NCI-H1930 (cell line): ENCODE results near the gene SH3BGRL2.

ENCODE experiments used
- DNase-seq, 2 experiments: peaks; one replicate each; lab custom pipeline; 2025; lab: John Stamatoyannopoulos, UW

SH3BGRL2 gene

GRCh38 chr6:79699606-79700005 lies 68.5 kb downstream of the SH3BGRL2 start:
- no peak for DNase-seq

- no peak for DNase-seq
Observed at GRCh38 chr6:79702691-79703090, 71.6 kb downstream of the SH3BGRL2 start.

DNA sequence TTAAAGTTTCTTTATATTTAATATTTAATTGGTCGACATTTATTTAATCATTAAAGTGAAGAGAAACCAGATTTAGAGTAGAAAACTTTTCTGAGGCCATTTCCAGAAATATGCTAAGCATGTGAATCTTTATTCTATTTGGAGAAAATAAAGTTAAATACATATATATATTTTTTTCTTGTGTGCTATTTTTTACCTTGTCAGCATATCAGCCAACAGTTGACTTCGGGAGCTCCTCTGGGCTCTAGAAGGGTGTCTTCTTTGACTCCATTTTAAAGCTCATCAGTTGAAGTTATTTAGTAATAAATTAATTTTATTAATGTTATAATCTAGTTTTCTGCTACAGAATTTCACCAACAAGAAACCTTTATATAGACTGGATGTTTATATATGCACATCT lies 73.1 kb downstream of the SH3BGRL2 start:
- DNase-seq, result no peak

DNA sequence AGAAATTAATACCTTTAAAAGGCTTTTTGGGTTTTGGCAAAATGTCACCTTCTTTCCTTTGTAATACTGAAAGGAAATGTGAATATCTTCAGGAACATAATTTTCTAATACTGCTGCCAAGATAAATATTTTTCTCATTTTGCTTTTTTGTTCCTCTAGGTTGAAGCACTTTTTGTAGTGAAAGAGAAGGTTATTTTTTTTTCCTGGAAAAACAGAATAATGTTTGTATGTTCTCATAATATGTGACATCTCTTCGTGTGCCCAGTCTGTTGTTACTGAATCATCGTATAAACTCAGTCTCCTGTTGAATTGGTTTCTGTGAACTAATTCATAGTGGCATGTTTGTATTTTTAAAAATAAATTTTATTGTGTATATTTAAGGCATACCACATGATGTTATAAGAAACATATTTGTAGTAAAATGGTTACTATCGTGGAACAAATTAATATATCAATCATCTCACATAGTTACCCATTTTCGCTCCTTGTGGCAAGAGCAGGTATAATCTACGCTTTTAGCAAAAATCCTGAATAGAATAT lies 74.4 kb downstream of the SH3BGRL2 start:
- DNase-seq, result no peak

DNA sequence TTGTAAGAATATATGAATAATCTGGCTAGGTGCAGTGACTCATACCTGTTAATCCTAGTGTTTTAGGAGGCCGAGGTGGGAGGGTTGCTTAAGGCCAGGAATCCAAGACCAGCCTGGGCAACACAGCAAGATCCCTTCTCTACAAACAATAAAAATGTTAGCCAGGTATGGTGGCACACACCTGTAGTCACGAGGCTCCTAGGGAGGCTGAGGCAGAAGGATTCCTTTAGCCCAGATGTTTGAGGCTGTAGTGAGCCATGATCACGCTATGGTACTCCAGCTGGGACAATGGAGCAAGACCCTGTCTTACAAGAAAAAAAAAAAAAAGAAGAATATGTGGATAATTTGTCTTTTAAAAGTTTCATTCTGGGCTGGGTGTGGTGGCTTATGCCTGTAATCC lies 75.4 kb downstream of the SH3BGRL2 start:
- DNase-seq, result no peak

DNA sequence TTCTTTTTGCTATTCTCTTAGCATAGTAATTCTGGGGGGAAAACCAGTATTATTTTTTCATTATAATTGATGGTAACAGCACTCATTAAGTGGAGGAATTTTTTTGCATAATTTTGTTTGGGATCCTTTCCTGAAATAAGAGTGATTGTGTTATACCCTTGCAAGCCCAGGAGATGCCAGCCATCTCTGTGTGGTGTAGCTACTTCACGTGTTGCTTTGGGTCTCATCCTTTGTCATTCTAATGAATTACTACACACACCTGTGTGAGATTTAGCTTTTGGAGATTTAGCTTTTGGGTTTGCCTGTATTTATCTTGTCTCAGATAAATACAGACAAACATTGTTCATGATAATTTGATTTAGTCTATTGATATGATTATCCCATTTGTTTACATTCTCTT lies 76.5 kb downstream of the SH3BGRL2 start:
- DNase-seq, result no peak

- no peak for DNase-seq
Observed at GRCh38 chr6:79708095-79708791, 77.1 kb downstream of the SH3BGRL2 start.

GRCh38 chr6:79710127-79710526 lies 79.0 kb downstream of the SH3BGRL2 start:
- no peak for DNase-seq

DNA sequence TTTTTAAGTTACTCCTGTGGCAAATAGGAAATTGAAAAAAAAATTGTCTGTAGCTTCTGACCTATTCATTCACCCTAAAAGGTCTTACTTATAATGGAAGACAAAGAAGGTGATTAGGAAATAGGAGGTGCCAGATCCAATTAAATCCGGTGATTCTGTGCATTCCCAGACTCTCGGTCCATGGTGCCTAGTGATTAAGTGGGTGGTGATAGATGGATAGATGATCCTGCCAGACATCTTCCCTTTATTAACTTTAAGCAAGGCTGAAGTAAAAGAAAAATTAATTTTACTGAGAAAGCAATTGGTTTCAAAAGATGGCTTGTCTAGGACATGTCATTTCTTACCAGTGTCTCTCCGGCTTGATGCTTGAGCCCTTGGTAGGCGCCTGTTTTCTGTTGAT lies 80.0 kb downstream of the SH3BGRL2 start:
- no peak for DNase-seq

DNA sequence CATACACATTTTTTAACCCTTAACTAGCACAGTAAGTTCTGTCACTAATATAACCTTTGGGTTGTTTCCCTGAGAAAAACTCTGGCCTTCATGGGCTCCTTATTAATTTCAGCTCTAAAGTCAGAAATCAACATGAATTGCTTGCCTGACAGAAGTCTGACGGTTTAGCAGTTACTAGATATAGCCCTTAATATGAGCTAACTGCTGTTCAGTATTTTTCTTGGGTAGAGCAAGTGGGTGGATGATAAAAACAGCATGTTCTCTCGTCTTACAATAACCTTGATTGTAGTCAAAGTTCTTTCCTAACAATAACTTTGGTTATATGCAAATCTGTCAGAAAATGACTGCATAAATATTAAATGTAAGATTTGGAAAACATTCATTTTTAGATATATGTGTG lies 81.0 kb downstream of the SH3BGRL2 start:
- DNase-seq, result no peak

DNA sequence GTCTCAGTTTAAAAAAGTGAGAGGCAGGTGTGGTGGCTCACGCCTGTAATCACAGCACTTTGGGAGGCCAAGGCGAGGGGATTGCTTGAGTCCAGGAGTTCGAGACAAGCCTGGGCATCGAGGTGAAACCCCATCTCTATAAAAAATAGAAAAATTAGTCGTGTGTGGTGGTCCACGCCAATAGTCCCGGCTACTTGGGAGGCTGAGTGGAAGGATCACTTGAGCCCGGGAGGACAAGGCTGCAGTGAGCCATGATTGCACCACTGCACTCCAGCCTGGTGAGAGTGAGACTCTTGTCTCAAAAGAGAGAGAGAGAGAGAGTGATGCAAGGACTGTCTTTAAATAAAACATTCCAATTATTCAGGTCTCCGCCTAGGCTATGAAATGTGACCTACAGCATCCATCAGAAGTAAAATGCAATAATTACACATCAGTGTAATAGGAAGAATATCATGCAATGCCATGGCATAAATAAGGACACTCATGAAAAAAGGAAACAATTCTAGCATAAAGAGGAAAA lies 81.5 kb downstream of the SH3BGRL2 start:
- DNase-seq, result no peak

GRCh38 chr6:79713701-79714322 lies 82.7 kb downstream of the SH3BGRL2 start:
- DNase-seq, result peak in 1 of 2 experiments; percentile 1

GRCh38 chr6:79717989-79718388 lies 86.9 kb downstream of the SH3BGRL2 start:
- no peak for DNase-seq

DNA sequence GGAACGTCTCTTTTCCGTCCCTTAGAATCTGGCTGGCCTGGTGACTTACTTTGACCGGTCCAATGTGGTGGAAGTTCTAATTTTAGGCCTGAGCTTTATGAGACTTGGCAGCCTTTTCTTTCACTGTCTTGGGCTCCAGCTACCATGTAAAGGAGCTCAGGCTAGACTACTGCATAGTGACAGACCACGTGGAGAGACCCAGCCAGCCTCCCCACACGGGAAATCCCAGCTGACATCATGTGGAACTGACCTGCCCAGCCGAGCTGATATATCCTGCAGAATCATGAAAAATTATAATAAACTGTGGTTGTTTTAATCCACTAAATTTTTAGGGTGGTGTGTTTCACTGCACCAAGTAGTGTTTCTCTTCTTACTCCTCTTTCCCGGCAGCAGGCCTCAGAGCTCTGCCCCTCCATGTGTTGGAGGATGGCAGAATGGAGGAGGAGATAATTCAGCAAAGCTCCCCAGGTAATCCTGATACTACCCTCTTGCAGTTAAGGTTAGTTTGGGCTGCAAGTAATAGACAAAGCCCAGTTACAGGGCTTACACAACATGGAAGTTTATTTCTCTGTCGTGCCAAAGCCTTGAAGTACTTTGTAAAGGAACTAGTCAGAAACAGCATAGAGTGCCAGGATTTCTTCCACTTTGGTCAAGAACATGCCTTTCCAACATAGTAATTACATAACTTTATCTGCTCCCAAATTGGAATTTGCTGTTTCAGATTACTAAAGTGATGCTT lies 87.5 kb downstream of the SH3BGRL2 start:
- no peak for DNase-seq

DNA sequence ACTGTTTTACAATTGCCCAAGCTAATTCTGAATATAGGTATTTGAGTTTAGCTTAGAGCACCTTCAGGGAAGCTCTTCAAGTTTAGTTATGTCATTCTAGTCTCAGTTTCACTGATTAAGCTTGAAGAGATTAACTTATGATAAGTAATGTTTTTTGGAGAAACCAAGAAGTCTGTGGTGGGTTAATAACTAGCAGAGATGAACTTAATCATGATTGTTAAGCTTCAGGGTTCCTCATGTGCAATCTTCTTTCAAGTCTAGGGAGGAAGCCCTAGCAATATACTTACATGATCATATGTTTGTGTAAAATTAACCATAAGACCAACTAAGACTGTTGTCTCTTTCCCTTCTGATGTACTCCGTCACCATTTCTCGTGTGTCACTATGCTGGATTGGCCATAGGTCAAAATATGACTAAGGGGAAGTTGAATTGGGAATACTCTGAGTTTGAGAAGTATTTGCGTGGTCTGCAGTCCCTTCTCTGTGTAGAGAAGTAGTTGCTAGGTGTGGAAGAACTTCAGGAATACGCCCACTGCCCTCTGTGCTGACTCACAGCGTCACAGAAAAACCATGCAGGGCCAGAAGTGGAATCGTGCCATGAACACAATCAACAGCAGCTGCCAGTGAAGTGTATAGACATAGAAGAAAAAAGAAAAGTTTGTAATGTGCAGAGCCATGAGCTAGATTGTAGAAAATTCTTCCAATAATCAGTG lies 88.3 kb downstream of the SH3BGRL2 start:
- DNase-seq, result no peak

GRCh38 chr6:79724816-79725215 lies 93.7 kb downstream of the SH3BGRL2 start:
- DNase-seq, result no peak

DNA sequence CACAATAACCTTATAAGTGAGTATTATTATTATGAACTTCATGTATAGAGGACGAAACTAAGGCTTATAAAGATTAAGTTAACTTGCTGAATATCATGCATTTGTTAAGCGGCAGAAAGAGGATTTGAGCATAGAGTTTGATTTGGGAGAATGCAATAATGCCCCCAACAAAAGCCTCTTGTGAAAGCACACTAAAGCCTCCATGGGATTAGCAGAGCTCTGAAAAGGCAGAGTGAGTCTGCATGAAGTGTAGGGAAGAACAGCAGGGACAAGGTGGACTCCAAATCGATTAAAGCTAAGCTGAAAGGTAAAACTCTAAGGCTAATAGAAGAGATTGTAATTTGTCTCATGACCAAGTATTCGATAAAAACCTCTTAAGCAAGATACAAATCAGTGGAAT lies 100.3 kb downstream of the SH3BGRL2 start:
- DNase-seq, result no peak

DNA sequence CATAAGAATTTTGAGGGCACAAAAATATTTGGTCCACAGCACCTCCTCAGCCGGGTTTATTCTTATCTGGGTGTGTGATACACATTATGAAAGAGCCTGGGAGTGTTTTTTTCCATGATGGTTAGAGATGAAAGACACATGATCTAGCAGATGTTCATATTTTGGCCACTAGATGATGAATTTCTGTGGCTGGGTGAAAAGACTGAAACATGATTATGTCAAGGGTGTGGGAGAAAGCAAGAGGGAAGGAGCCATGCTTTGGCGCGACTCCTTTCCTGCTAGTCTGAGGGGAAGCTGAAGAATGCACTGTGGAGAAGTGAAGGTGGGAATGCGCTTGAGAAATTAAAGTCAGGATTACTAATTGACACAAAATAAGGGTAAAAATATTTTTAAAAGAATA lies 102.3 kb downstream of the SH3BGRL2 start:
- no peak for DNase-seq

DNA sequence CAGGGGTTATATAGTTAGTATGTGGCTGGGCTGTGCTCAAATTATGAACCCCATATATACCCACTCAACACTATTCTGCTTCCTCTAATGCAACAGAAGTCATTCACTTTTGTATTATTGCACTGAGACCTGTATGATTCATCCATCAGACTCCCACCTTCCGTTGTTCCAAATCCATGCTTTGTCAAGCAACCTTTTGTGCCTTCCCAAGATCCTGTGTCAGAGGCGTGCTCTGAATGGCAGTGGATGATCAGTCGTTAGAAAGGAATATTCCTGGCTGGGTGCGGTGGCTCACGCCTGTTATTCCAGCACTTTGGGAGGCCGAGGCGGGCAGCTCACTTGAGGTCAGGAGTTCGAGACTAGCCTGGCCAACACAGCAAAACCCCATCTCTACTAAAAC lies 103.2 kb downstream of the SH3BGRL2 start:
- no peak for DNase-seq

- DNase-seq, result no peak
Observed at GRCh38 chr6:79735183-79735582, 104.1 kb downstream of the SH3BGRL2 start.

DNA sequence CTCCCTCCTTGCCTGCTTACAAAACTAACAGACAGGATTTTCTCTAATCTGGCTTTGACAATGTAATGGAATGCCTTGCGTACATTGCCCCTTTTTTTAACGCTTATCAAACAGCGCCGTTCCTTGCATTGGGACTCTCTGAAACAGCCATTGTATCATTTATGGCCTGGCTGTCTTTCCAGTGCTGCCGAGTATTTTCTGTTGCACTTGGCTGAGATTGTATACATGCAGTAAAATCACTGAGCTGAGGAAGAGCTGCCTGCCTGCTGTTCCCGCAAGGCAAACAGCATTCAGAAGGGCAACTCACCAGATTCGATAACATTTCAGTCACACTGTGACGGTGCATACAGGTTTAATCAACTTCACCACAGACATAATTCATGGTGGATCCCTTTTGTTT lies 106.0 kb downstream of the SH3BGRL2 start:
- no peak for DNase-seq

DNA sequence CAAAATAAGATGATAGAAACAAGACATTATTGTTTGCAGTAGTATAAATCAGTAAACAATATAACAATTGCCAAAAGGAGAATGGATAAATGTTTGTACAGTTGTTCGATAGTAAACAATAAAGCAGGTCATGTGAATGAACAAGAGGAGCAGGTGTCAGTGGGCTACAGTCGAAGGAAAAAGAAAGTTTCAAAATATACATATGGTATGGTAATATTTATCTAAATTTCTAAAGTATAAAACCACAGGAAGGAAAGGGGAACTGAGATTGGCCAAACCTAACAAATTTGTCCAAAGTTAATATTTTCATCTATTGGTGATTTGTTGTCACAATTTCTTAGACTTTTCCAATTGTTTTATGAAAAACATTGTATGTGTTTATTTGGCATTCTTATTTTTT lies 110.9 kb downstream of the SH3BGRL2 start:
- no peak for DNase-seq
